Ovary (tissue), 3 donors: ENCODE results near the gene MTM1.

Experiments
- EP300 ChIP-seq: sonication (generic); formaldehyde crosslinking; IDR thresholded peaks from one replicate; pipeline ENCODE4 v1.6.1; 2017; ENCODE audit warnings: antibody characterized with exemption
- TF ChIP-seq, protein P1 (sequence below), 3 donors: fragments of 450-650 bp in 2 of 3; fragments of 200-600 bp in 1 of 3; IDR thresholded peaks; one replicate each; pipeline versions ENCODE4 v1.5.1 to v1.8.0; 2016 to 2022; ENCODE audit warnings: antibody characterized with exemption in 3 of 3, mild to moderate bottlenecking in 1 of 3
- donor health status: DM: no; HTN: no; CAD: no.

DNA sequence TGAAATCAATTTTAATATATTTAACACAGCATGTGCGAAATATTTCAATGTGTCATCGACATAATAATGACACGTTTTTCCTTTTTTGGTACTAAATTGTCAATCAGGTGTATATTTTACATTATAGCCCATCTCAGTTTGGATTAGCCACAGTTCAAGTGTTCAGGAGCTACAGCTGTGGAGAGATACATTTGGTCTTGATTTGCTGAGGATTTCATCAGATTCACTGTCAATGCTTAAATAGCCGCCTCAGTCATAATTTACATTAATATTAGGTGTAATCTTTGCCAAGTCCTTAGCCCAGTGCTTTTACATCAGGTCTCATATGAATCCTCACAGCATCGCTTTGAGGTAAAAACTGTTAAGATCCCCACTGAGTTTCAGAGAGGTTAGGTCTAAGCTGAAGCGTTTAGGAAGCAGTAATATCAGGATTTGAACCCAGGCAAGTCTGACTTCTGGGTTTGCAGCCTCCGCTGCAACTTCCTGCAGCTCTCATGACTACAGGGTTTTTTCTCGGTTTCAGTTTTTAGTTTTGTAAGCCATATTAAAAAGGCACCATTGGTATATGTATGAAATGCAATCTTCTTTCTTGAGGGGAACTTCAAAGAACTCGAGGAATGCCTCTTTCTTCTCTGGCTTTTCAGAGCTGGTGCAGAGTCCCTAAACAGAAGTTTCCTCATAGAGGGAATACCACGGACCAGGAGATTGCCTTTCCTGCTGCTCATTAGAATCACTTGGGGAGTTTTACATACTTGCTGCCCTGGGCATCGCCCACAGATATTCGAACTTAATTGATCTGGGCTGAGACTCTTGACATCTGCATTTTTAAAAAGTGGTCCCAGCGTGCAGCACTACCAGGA lies 6.4 kb downstream of the MTM1 start:
- TF ChIP-seq, protein P1, sequence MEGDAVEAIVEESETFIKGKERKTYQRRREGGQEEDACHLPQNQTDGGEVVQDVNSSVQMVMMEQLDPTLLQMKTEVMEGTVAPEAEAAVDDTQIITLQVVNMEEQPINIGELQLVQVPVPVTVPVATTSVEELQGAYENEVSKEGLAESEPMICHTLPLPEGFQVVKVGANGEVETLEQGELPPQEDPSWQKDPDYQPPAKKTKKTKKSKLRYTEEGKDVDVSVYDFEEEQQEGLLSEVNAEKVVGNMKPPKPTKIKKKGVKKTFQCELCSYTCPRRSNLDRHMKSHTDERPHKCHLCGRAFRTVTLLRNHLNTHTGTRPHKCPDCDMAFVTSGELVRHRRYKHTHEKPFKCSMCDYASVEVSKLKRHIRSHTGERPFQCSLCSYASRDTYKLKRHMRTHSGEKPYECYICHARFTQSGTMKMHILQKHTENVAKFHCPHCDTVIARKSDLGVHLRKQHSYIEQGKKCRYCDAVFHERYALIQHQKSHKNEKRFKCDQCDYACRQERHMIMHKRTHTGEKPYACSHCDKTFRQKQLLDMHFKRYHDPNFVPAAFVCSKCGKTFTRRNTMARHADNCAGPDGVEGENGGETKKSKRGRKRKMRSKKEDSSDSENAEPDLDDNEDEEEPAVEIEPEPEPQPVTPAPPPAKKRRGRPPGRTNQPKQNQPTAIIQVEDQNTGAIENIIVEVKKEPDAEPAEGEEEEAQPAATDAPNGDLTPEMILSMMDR (IDR thresholded peaks at IDR 0.05) = no peak
- TF ChIP-seq EP300 = no peak
